Mesothelial cell of epicardium (in vitro differentiated cells): ENCODE measurements around the gene ATRN. TPM values are rescaled to one million over a fixed set of nuclear protein-coding genes. Genes with fewer than 3 reads are reported as not detected.

Experiments used
- DNase-seq, 2 experiments: peaks; one replicate each; pipeline ENCODE4 v3.0.0; 2021; ENCODE audit warnings: low spot score in 2 of 2; ENCODE audit not compliant: unreplicated experiment in 2 of 2
- H3K27ac Mint-ChIP-seq: 2 replicates; pipeline ENCODE4 v1.8.0; 2021; ENCODE audit warnings: mixed read lengths
- H3K27me3 Mint-ChIP-seq: 2 replicates; pipeline ENCODE4 v1.8.0; 2021; ENCODE audit warnings: low read depth, mixed read lengths
- H3K36me3 Mint-ChIP-seq: 2 replicates; pipeline ENCODE4 v1.8.0; 2021; ENCODE audit warnings: mixed read lengths
- H3K4me1 Mint-ChIP-seq: 2 replicates; pipeline ENCODE4 v1.8.0; 2021; ENCODE audit warnings: mixed read lengths
- H3K4me3 Mint-ChIP-seq: 2 replicates; pipeline ENCODE4 v1.8.0; 2021; ENCODE audit warnings: mild to moderate bottlenecking, moderate library complexity, mixed read lengths
- H3K9me3 Mint-ChIP-seq: 2 replicates; pipeline ENCODE4 v1.8.0; 2021; ENCODE audit warnings: mixed read lengths
- total RNA-seq: library from RNA; stranded (reverse); gene quantifications from 3 replicates; pipeline ENCODE4 v1.2.1, GENCODE V29; 2021
- TF ChIP-seq, protein P1 (sequence below): fragments of 200-600 bp; sonication (generic); IDR thresholded peaks from one replicate; pipeline ENCODE4 v1.5.0; 2021; ENCODE audit warnings: antibody characterized with exemption; ENCODE audit not compliant: unreplicated experiment

Gene ATRN
- total RNA-seq, 1 donor from 2014 or later: 47.5 TPM

DNA sequence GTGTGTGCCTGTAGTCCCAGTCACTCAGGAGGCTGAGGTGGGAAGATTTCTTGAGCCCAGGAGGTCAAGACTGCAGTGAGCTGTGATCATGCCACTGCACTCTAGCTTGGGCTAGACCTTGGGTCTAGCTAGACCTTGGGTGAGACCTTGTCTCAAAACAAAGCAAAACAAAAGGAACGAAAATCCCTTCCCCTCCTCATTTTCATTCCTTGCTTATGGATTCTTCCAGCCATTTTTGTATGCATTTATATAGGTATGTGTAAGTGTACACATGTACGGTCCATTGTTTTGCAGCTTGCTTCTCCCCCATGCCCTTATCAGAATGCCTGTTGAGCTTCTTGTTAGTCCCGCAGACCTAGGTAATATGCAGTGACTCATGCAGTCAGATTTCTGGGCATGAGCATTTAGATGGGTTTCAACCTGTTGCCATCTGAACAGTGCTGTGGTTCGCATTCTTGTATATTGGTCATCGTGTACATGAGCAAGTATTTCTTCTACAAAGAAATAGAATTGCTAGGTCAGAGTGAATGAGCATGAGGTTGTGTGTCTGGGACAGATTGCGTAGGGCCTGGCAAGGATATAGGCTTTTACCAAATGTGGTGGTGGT, 73.2 kb downstream of the ATRN start:
- H3K36me3 Mint-ChIP-seq: peaks cover 15% of the 10 kb centered on the region
- no peaks in the 10 kb centered on the region for H3K9me3 Mint-ChIP-seq
- no peaks in the 10 kb centered on the region for H3K27me3 Mint-ChIP-seq
- peaks cover 5% of the 10 kb centered on the region for H3K4me1 Mint-ChIP-seq
- no peak overlapping the region for H3K4me3 Mint-ChIP-seq
- TF ChIP-seq, protein P1, sequence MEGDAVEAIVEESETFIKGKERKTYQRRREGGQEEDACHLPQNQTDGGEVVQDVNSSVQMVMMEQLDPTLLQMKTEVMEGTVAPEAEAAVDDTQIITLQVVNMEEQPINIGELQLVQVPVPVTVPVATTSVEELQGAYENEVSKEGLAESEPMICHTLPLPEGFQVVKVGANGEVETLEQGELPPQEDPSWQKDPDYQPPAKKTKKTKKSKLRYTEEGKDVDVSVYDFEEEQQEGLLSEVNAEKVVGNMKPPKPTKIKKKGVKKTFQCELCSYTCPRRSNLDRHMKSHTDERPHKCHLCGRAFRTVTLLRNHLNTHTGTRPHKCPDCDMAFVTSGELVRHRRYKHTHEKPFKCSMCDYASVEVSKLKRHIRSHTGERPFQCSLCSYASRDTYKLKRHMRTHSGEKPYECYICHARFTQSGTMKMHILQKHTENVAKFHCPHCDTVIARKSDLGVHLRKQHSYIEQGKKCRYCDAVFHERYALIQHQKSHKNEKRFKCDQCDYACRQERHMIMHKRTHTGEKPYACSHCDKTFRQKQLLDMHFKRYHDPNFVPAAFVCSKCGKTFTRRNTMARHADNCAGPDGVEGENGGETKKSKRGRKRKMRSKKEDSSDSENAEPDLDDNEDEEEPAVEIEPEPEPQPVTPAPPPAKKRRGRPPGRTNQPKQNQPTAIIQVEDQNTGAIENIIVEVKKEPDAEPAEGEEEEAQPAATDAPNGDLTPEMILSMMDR: no peak
- H3K27ac Mint-ChIP-seq: no peak overlapping the region
- DNase-seq: no peak

DNA sequence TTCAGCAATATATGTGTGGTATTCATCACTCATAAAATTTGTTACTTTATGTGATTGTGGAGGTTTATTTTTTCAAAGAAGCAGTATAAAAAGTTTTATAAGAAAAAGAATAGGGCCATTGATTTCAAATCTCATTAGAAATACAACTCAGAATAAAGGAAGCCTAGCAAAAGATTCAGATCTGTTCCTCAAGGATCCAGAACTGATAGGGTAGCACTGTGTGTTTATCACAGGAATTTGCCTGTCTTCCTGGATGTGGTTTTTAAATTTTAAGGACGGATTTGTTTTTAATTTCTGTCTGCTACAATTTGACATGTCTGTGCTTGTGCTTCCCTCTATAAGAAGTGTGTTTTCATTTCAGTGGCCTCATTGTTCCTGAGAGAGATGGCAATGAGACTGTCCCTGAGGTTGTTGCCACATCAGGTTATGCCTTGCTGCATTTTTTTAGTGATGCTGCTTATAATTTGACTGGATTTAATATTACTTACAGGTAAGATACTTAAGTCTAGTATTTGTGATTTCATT, 74.6 kb downstream of the ATRN start:
- Mint-ChIP-seq H3K27ac (peak overlapping the region; percentile 57), H3K4me3 (no peak overlapping the region), H3K36me3 (peaks cover 15% of the 10 kb centered on the region), H3K9me3 (no peaks in the 10 kb centered on the region), H3K27me3 (no peaks in the 10 kb centered on the region), H3K4me1 (peaks cover 5% of the 10 kb centered on the region)
- TF ChIP-seq, protein P1: no peak
- no peak for DNase-seq

- H3K36me3 Mint-ChIP-seq: peaks cover 16% of the 10 kb centered on the region
- TF ChIP-seq, protein P1: no peak
These were observed 77.1 kb downstream of the ATRN start for GRCh38 chr20:3547906-3548305.

GRCh38 chr20:3550837-3551236, 80.0 kb downstream of the ATRN start:
- no peak overlapping the region for H3K4me3 Mint-ChIP-seq
- H3K27me3 Mint-ChIP-seq: no peaks in the 10 kb centered on the region
- TF ChIP-seq, protein P1: no peak
- H3K9me3 Mint-ChIP-seq: no peaks in the 10 kb centered on the region
- no peak for DNase-seq
- peaks cover 15% of the 10 kb centered on the region for H3K36me3 Mint-ChIP-seq
- H3K27ac Mint-ChIP-seq: no peak overlapping the region
- no peaks in the 10 kb centered on the region for H3K4me1 Mint-ChIP-seq

More at GRCh38 chr20:3547906-3548305, 77.1 kb downstream of the ATRN start:
- H3K9me3 Mint-ChIP-seq: no peaks in the 10 kb centered on the region
- H3K4me3 Mint-ChIP-seq: no peak overlapping the region
- no peak overlapping the region for H3K27ac Mint-ChIP-seq
- H3K27me3 Mint-ChIP-seq: no peaks in the 10 kb centered on the region
- H3K4me1 Mint-ChIP-seq: peaks cover 5% of the 10 kb centered on the region
- no peak for DNase-seq

DNA sequence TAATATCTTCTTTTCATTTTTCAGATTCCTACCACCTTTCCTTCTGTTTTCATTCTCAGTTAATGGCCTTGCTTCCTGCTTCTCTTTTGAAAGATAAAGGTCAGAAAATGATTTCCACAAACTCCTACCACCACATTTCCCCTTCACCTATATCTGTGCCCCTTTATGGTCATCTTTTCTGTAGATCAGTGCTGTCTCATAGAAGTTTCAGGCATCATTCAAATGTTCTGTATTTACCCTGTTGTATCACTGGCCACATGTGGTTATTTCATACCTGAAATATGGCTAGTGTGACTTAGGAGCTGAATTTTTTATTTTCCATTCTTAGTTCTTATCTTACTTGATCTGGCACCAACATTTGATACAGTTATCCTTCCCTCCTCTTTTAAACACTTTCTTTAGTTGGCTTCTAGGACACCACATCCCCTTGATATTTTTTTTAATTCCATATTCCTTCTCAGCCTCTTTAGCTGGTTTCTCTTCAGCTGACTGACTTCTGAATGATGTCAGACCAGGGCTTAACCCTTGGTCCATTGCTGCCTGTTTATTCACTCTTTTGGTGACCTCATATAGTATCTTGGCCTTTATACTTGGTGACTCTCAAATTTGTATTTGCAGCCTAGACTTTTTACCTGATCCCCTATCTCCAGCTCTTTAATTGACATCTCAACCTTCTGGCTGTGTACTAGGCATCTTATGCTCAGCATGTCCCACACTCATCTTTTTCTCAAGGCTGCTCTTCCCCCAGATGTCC, 81.0 kb downstream of the ATRN start:
- H3K27ac Mint-ChIP-seq: no peak overlapping the region
- peaks cover 14% of the 10 kb centered on the region for H3K36me3 Mint-ChIP-seq
- H3K9me3 Mint-ChIP-seq: no peaks in the 10 kb centered on the region
- H3K4me1 Mint-ChIP-seq: no peaks in the 10 kb centered on the region
- H3K4me3 Mint-ChIP-seq: no peak overlapping the region
- H3K27me3 Mint-ChIP-seq: no peaks in the 10 kb centered on the region
- DNase-seq: no peak
- TF ChIP-seq, protein P1: no peak
